K562 (cell line): ENCODE data around the gene ZNF330. TPM values are rescaled to one million over a fixed set of nuclear protein-coding genes. Genes with fewer than 3 reads are reported as not detected.
A peak's percentile ranks its signal among the peaks of the same experiment; 100 is the strongest.

Experiments
- ATAC-seq: fragments of 200-7000 bp; cut with Tn5 transposase; 3 replicates; pipeline ENCODE4 v1.9.1; 2020; ENCODE audit warnings: moderate library complexity
- BruUV-seq: library from RNA; stranded (reverse); fragments of 400-500 nt; replicated peaks from 2 replicates; lab custom pipeline; 2021; lab: Mats Ljungman, UMichigan
- CTCF ChIA-PET: fragments of 300-600 bp; formaldehyde crosslinking; extraction: SDS; loops from one replicate; lab custom pipeline; 2021; ENCODE audit warnings: low intra/inter-chr PET ratio; lab: Yijun Ruan, JAX
- POLR2A ChIA-PET: fragments of 300-600, 350-650 bp; sonication (Branson Sonifier 250); formaldehyde crosslinking; extraction: SDS; loops from one replicate; lab custom pipeline; 2021; ENCODE audit warnings: antibody characterized with exemption, inconsistent platforms; lab: Yijun Ruan, JAX
- DNase-seq, 4 experiments: peaks; one replicate each; pipeline versions ENCODE4 v3.0.0 to v3.0.0-alpha.2; 2011 to 2018; ENCODE audit warnings: low spot score in 3 of 4, mixed read lengths in 3 of 4; ENCODE audit errors: extremely low read depth in 1 of 4
- FAIRE-seq: peaks from 2 replicates; lab custom pipeline; 2011; peaks lifted over from hg19 to GRCh38; lab: Jason Lieb, UNC
- H2AFZ ChIP-seq: 2 replicates; pipeline ENCODE4 v1.6.0; 2011; ENCODE audit warnings: low read depth, low read length, control low read depth, inconsistent platforms
- H3K27ac ChIP-seq: fragments of 200-600 bp; 3 replicates; pipeline ENCODE4 v1.8.0; 2011; ENCODE audit warnings: low read depth, mild to moderate bottlenecking, control low read depth, inconsistent platforms, low read length, moderate library complexity, mixed read lengths; ENCODE audit errors: extremely low read depth
- H3K27me3 ChIP-seq, 2 experiments: fragments of 300-600 bp in 1 of 2; 2 replicates in 1 of 2; 3 replicates in 1 of 2; pipeline versions ENCODE4 v1.6.0 to v1.8.0; 2011; ENCODE audit warnings: inconsistent platforms in 2 of 2, low read length in 2 of 2, mild to moderate bottlenecking in 1 of 2, mixed read lengths in 1 of 2, moderate library complexity in 1 of 2; ENCODE audit not compliant: control insufficient read depth in 2 of 2, insufficient read depth in 2 of 2
- H3K36me3 ChIP-seq: fragments of 300-600 bp; 3 replicates; pipeline ENCODE4 v1.8.0; 2011; ENCODE audit warnings: mild to moderate bottlenecking, low read length, inconsistent platforms; ENCODE audit not compliant: control insufficient read depth, insufficient read depth
- H3K4me1 ChIP-seq, 2 experiments: fragments of 200-600 bp in 1 of 2; replicated peaks in 1 of 2; 2 replicates in 1 of 2; 3 replicates in 1 of 2; pipeline versions ENCODE4 v1.5.1 to v1.8.0; 2011; ENCODE audit warnings: inconsistent platforms in 2 of 2, low read length in 2 of 2, mild to moderate bottlenecking in 1 of 2, mixed read lengths in 1 of 2, moderate library complexity in 1 of 2; ENCODE audit not compliant: control insufficient read depth in 2 of 2, insufficient read depth in 2 of 2
- H3K4me2 ChIP-seq: 2 replicates; pipeline ENCODE4 v1.6.1; 2011; ENCODE audit warnings: low read length, control low read depth, inconsistent platforms, mixed read lengths; ENCODE audit not compliant: insufficient read depth
- H3K4me3 ChIP-seq: fragments of 200-600 bp; sonication (generic), shearing (Covaris generic); 2 replicates; pipeline ENCODE4 v1.5.1; 2016; ENCODE audit warnings: control low read depth, inconsistent platforms
- H3K79me2 ChIP-seq: fragments of 200-600 bp; 3 replicates; pipeline ENCODE4 v1.8.0; 2011; ENCODE audit warnings: low read length, inconsistent platforms; ENCODE audit not compliant: control insufficient read depth, insufficient read depth
- H3K9ac ChIP-seq, 2 experiments: 2 replicates each; pipeline versions ENCODE4 v1.6.0 to v1.6.1; 2011; ENCODE audit warnings: low read depth in 2 of 2, low read length in 2 of 2, control low read depth in 1 of 2, inconsistent platforms in 1 of 2, mild to moderate bottlenecking in 1 of 2, mixed read lengths in 1 of 2; ENCODE audit not compliant: insufficient read depth in 1 of 2
- H3K9me1 ChIP-seq: one replicate; pipeline ENCODE4 v1.6.0; 2011; ENCODE audit warnings: inconsistent platforms, mild to moderate bottlenecking, low read length, moderate library complexity; ENCODE audit not compliant: control insufficient read depth, insufficient read depth
- H3K9me3 ChIP-seq: replicated peaks from 2 replicates; pipeline ENCODE4 v1.5.1; 2011; ENCODE audit warnings: low read depth, low read length, inconsistent platforms; ENCODE audit not compliant: control insufficient read depth, insufficient read depth
- H4K20me1 ChIP-seq: replicated peaks from 2 replicates; pipeline ENCODE4 v1.6.1; 2011; ENCODE audit warnings: low read length, inconsistent platforms, mixed read lengths; ENCODE audit not compliant: control insufficient read depth, insufficient read depth
- ARID1B ChIP-seq: fragments of 450-650 bp; IDR thresholded peaks from 2 replicates; pipeline ENCODE4 v1.6.1; 2016; ENCODE audit warnings: antibody characterized with exemption, mild to moderate bottlenecking, inconsistent platforms
- CBFA2T2 ChIP-seq: fragments of 450-650 bp; conservative IDR thresholded peaks from 2 replicates; pipeline ENCODE4 v1.6.1; 2017; ENCODE audit warnings: mild to moderate bottlenecking
- EP300 ChIP-seq: IDR thresholded peaks from 2 replicates; pipeline ENCODE4 v1.6.1; 2012; ENCODE audit warnings: low read length, improper control_type of control experiment
- MEIS2 ChIP-seq: fragments of 450-650 bp; IDR thresholded peaks from 2 replicates; pipeline ENCODE4 v1.6.1; 2014; ENCODE audit warnings: mild to moderate bottlenecking; ENCODE audit not compliant: partially characterized antibody
- MLX ChIP-seq, 2 experiments: fragments of 450-650 bp in 1 of 2; sonication (generic) in 1 of 2; formaldehyde crosslinking; conservative IDR thresholded peaks; 2 replicates each; pipeline versions ENCODE4 v1.4.0 to v1.8.1; 2020 to 2022; ENCODE audit warnings: mild to moderate bottlenecking in 1 of 2, missing genetic modification reagents in 1 of 2
- MTA3 ChIP-seq: fragments of 450-650 bp; formaldehyde crosslinking; IDR thresholded peaks from 2 replicates; pipeline ENCODE4 v1.6.1; 2017; ENCODE audit warnings: mild to moderate bottlenecking, borderline replicate concordance
- SMARCB1 ChIP-seq: IDR thresholded peaks from 2 replicates; pipeline ENCODE4 v1.6.1; 2011; ENCODE audit warnings: improper control_type of control experiment, low read depth; ENCODE audit not compliant: insufficient read length
- SNAPC5 ChIP-seq: fragments of 250-450 bp; sonication (Bioruptor Pico); IDR thresholded peaks from 2 replicates; pipeline ENCODE4 v1.8.0; 2021; ENCODE audit warnings: moderate library complexity, mild to moderate bottlenecking, inconsistent platforms
- TAL1 ChIP-seq: fragments of 450-650 bp; IDR thresholded peaks from 2 replicates; pipeline ENCODE4 v1.6.1; 2016; ENCODE audit warnings: mild to moderate bottlenecking
- ZMIZ1 ChIP-seq, 2 experiments: fragments of 150-350 bp in 1 of 2; IDR thresholded peaks; 2 replicates each; pipeline ENCODE4 v1.6.1; 2012 to 2016; ENCODE audit warnings: low read depth in 2 of 2, low read length in 2 of 2, mild to moderate bottlenecking in 1 of 2, moderate library complexity in 1 of 2
- ZNF316 ChIP-seq: fragments of 450-650 bp; IDR thresholded peaks from 2 replicates; pipeline ENCODE4 v1.6.1; 2016
- WGBS: fragments of 100-300 bp; shearing (Covaris generic); methylation state at CpG from one replicate; pipeline ENCODE4 v1.1.6; 2016; ENCODE audit warnings: low coverage, mixed read lengths; ENCODE audit not compliant: insufficient coverage; ENCODE audit errors: missing lambda C conversion rate; 5-methylcytosine and 5-hydroxymethylcytosine counted together
- in situ Hi-C: fragments of 300-500 bp; cut with MboI; formaldehyde crosslinking; loops from 4 replicates; pipeline ENCODE4 v1.15.0; 2018; ENCODE audit warnings: inconsistent platforms, mixed read lengths
- intact Hi-C: fragments of 100-400 bp; cut with micrococcal nuclease; formaldehyde crosslinking; loops from 2 replicates; pipeline ENCODE4 v1.14.2; 2022
- polyA plus RNA-seq, 8 experiments: library from polyadenylated mRNA; depleted of rRNA in 4 of 8; stranded (reverse) in 5 of 8; unstranded in 3 of 8; fragments of >200 nt; fragmentation: Nextera tagmentation in 2 of 8; fragmentation: Illumina TruSeq in 1 of 8; extraction: Ambion mirVana in 2 of 8; extraction: Trizol in 1 of 8; gene quantifications; 2 replicates each; pipeline versions ENCODE4 v1.2.1 to v1.2.3, GENCODE V29; 2011 to 2014; ENCODE audit warnings: inconsistent platforms in 1 of 8, missing spikeins in 1 of 8
- total RNA-seq, 7 experiments: library from RNA; depleted of rRNA in 6 of 7; stranded (reverse); fragments of >200 nt in 6 of 7; fragmentation: Illumina TruSeq in 2 of 7; extraction: Trizol in 2 of 7; gene quantifications; 2 replicates each; pipeline versions ENCODE4 v1.2.1 to v1.2.3, GENCODE V29; 2011 to 2021; ENCODE audit warnings: low replicate concordance in 1 of 7

The ZNF330 gene
- total and polyA plus RNA-seq, 9 of the 15 experiments (the other 6 are each of a cell fraction or from before 2014, with no cell fraction given): 70.0 to 115 (median 92.0) TPM

- H3K79me2 ChIP-seq: no peaks in the 10 kb centered on the region
- no peak overlapping the region for H3K27ac ChIP-seq
- peak overlapping the region; percentile 67 for H2AFZ ChIP-seq
- no peak overlapping the region for H3K9ac ChIP-seq
- ChIA-PET CTCF (no interaction called here), POLR2A (no interaction called here)
- DNase-seq: no peak
- 15% methylated on average over 2 of the region's 2 CpGs for WGBS
- no peak for ATAC-seq
- no peaks in the 10 kb centered on the region for H3K36me3 ChIP-seq
- intact Hi-C loops (no loop called here), in situ Hi-C loops (no loop called here)
- H3K4me2 ChIP-seq: no peak overlapping the region
- peaks cover 0 to 13% of the 10 kb centered on the region in 2 experiments; a peak in 3 of 5 replicates for H3K4me1 ChIP-seq
- H3K4me3 ChIP-seq: no peak overlapping the region
- BruUV-seq: no TSS peak
- no peaks in the 10 kb centered on the region; the same call in 1 of the 2 replicates for H3K9me3 ChIP-seq
- TF ChIP-seq SNAPC5 (no peak), MTA3 (no peak)
- no peak for FAIRE-seq
- H3K27me3 ChIP-seq: no peaks in the 10 kb centered on the region
- H4K20me1 ChIP-seq: no peaks in the 10 kb centered on the region
- H3K9me1 ChIP-seq: no peaks in the 10 kb centered on the region
Measured at GRCh38 chr4:141246243-141246642, 25.5 kb downstream of the ZNF330 start.

GRCh38 chr4:141246683-141247429, 26.2 kb downstream of the ZNF330 start:
- intact Hi-C loops (no loop called here), in situ Hi-C loops (no loop called here)
- FAIRE-seq: peak; percentile 54
- ChIA-PET POLR2A (no interaction called here), CTCF (no interaction called here)
- BruUV-seq: no TSS peak
- Histone ChIP-seq H3K9me1 (no peaks in the 10 kb centered on the region), H3K4me1 (peaks cover 0 to 13% of the 10 kb centered on the region in 2 experiments; a peak in 3 of 5 replicates), H3K27ac (peak overlapping the region; percentile 53; the same call in 1 of the 3 replicates), H3K4me2 (no peak overlapping the region), H3K4me3 (no peak overlapping the region), H4K20me1 (no peaks in the 10 kb centered on the region), H3K79me2 (no peaks in the 10 kb centered on the region), H2AFZ (peak overlapping the region; percentile 67; the same call in 1 of the 2 replicates), H3K36me3 (no peaks in the 10 kb centered on the region), H3K9ac (no peak overlapping the region), H3K27me3 (no peaks in the 10 kb centered on the region), H3K9me3 (no peaks in the 10 kb centered on the region; the same call in 1 of the 2 replicates)
- peak in 3 of 4 experiments; percentile 23 to 31 (median 28) for DNase-seq
- WGBS: 9% methylated on average over 2 of the region's 2 CpGs
- peak; percentile 50 for ATAC-seq
- peak; percentile 72 for TF ChIP-seq TAL1
- peak; percentile 47; the same call in 1 of the 2 replicates for TF ChIP-seq ZNF316
- peak; percentile 34; the same call in 1 of the 2 replicates for TF ChIP-seq CBFA2T2
- no peak for TF ChIP-seq ZMIZ1 (IDR thresholded peaks at IDR 0.05; ENCODE audit: low read depth in 2 of 2, low read length in 2 of 2)
- TF ChIP-seq EP300: peak; percentile 19; the same call in 1 of the 2 replicates
- peak; percentile 10 for TF ChIP-seq MEIS2
- peak; percentile 24 for TF ChIP-seq SMARCB1
- TF ChIP-seq MLX (CRISPR knock-in tag; conservative IDR thresholded peaks at IDR 0.05): no peak
- TF ChIP-seq ARID1B: peak; percentile 74
